K562 (cell line): ENCODE results near the gene STYX. TPM values are rescaled to one million over a fixed set of nuclear protein-coding genes. Genes with fewer than 3 reads are reported as not detected.

Experiments
- NR2C2 ChIP-seq, 2 experiments: fragments of 200-800 bp in 1 of 2; sonication (Bioruptor generic) in 1 of 2; sonication (generic) in 1 of 2; formaldehyde crosslinking in 1 of 2; IDR thresholded peaks; 2 replicates each; pipeline versions ENCODE4 v1.6.1 to v1.8.0; 2016 to 2022; ENCODE audit warnings: mild to moderate bottlenecking in 1 of 2, missing compliant biosample characterization in 1 of 2, missing genetic modification characterization in 1 of 2, missing genetic modification reagents in 1 of 2
- ZBTB17 ChIP-seq: fragments of 450-650 bp; formaldehyde crosslinking; IDR thresholded peaks from 2 replicates; pipeline ENCODE4 v1.4.0; 2020; ENCODE audit warnings: mild to moderate bottlenecking
- ZKSCAN1 ChIP-seq: fragments of 150-350 bp; IDR thresholded peaks from 2 replicates; pipeline ENCODE4 v1.6.1; 2016; ENCODE audit warnings: low read depth, low read length
- ZNF253 ChIP-seq: fragments of 250-450 bp; sonication (Bioruptor Pico); conservative IDR thresholded peaks from 2 replicates; pipeline ENCODE4 v1.6.1; 2021; ENCODE audit warnings: mild to moderate bottlenecking
- polyA plus RNA-seq, 8 experiments: library from polyadenylated mRNA; depleted of rRNA in 4 of 8; stranded (reverse) in 5 of 8; unstranded in 3 of 8; fragments of >200 nt; fragmentation: Nextera tagmentation in 2 of 8; fragmentation: Illumina TruSeq in 1 of 8; extraction: Ambion mirVana in 2 of 8; extraction: Trizol in 1 of 8; gene quantifications; 2 replicates each; pipeline versions ENCODE4 v1.2.1 to v1.2.3, GENCODE V29; 2011 to 2014; ENCODE audit warnings: inconsistent platforms in 1 of 8, missing spikeins in 1 of 8
- total RNA-seq, 7 experiments: library from RNA; depleted of rRNA in 6 of 7; stranded (reverse); fragments of >200 nt in 6 of 7; fragmentation: Illumina TruSeq in 2 of 7; extraction: Trizol in 2 of 7; gene quantifications; 2 replicates each; pipeline versions ENCODE4 v1.2.1 to v1.2.3, GENCODE V29; 2011 to 2021; ENCODE audit warnings: low replicate concordance in 1 of 7
- TF ChIP-seq, protein P1 (sequence below): fragments of 450-650 bp; formaldehyde crosslinking; IDR thresholded peaks from 2 replicates; pipeline ENCODE4 v1.4.0; 2020; ENCODE audit warnings: mild to moderate bottlenecking, moderate library complexity
- TF ChIP-seq, protein P2 (sequence below): sonication (generic); formaldehyde crosslinking; IDR thresholded peaks from 2 replicates; pipeline ENCODE4 v1.8.0; 2023; ENCODE audit warnings: mild to moderate bottlenecking, missing genetic modification reagents

Gene STYX
- total and polyA plus RNA-seq, 9 of the 15 experiments (the other 6 are each of a cell fraction or from before 2014, with no cell fraction given), result 5.0 to 15.4 (median 10.6) TPM

- TF ChIP-seq, protein P1, sequence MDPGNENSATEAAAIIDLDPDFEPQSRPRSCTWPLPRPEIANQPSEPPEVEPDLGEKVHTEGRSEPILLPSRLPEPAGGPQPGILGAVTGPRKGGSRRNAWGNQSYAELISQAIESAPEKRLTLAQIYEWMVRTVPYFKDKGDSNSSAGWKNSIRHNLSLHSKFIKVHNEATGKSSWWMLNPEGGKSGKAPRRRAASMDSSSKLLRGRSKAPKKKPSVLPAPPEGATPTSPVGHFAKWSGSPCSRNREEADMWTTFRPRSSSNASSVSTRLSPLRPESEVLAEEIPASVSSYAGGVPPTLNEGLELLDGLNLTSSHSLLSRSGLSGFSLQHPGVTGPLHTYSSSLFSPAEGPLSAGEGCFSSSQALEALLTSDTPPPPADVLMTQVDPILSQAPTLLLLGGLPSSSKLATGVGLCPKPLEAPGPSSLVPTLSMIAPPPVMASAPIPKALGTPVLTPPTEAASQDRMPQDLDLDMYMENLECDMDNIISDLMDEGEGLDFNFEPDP, result no peak
- TF ChIP-seq, protein P2, sequence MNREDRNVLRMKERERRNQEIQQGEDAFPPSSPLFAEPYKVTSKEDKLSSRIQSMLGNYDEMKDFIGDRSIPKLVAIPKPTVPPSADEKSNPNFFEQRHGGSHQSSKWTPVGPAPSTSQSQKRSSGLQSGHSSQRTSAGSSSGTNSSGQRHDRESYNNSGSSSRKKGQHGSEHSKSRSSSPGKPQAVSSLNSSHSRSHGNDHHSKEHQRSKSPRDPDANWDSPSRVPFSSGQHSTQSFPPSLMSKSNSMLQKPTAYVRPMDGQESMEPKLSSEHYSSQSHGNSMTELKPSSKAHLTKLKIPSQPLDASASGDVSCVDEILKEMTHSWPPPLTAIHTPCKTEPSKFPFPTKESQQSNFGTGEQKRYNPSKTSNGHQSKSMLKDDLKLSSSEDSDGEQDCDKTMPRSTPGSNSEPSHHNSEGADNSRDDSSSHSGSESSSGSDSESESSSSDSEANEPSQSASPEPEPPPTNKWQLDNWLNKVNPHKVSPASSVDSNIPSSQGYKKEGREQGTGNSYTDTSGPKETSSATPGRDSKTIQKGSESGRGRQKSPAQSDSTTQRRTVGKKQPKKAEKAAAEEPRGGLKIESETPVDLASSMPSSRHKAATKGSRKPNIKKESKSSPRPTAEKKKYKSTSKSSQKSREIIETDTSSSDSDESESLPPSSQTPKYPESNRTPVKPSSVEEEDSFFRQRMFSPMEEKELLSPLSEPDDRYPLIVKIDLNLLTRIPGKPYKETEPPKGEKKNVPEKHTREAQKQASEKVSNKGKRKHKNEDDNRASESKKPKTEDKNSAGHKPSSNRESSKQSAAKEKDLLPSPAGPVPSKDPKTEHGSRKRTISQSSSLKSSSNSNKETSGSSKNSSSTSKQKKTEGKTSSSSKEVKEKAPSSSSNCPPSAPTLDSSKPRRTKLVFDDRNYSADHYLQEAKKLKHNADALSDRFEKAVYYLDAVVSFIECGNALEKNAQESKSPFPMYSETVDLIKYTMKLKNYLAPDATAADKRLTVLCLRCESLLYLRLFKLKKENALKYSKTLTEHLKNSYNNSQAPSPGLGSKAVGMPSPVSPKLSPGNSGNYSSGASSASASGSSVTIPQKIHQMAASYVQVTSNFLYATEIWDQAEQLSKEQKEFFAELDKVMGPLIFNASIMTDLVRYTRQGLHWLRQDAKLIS (CRISPR knock-in tag), result no peak
- TF ChIP-seq NR2C2 (CRISPR knock-in tag; IDR thresholded peaks at IDR 0.05), result no peak
- no peak for TF ChIP-seq NR2C2 (tag; IDR thresholded peaks at IDR 0.05)
- TF ChIP-seq ZNF253, result no peak
- no peak for TF ChIP-seq ZBTB17 (CRISPR knock-in tag)
- no peak for TF ChIP-seq ZKSCAN1
- TF ChIP-seq, all 486 proteins: peak for 0
Measured at GRCh38 chr14:52693036-52693435, 36.9 kb upstream of the STYX start (continued).
